GM06990 (cell line): ENCODE data around the gene S100A6.
"Not testable (repeated sequence)": the region's sequence is repeated elsewhere in the genome, so short reads cannot be mapped to it uniquely, and the experiment has no call there.

ENCODE experiments used
- DNase-seq: peaks from one replicate; pipeline ENCODE4 v3.0.0-alpha.2; 2011; ENCODE audit not compliant: insufficient read length; ENCODE audit errors: extremely low read depth
- H3K27me3 ChIP-seq: replicated peaks from 2 replicates; pipeline ENCODE4 v1.6.0; 2011; ENCODE audit warnings: low read length; ENCODE audit not compliant: control insufficient read depth, insufficient read depth
- H3K36me3 ChIP-seq: 2 replicates; pipeline ENCODE4 v1.5.1; 2011; ENCODE audit warnings: low read length; ENCODE audit not compliant: control insufficient read depth, insufficient read depth
- H3K4me3 ChIP-seq: replicated peaks from 2 replicates; pipeline ENCODE4 v1.5.1; 2011; ENCODE audit warnings: low read depth, mild to moderate bottlenecking, control low read depth, low read length
- TF ChIP-seq, protein P1 (sequence below): IDR thresholded peaks from 2 replicates; pipeline ENCODE4 v1.5.1; 2011; ENCODE audit warnings: low read length, control low read depth, mild to moderate bottlenecking, inconsistent platforms; ENCODE audit not compliant: insufficient read depth, poor library complexity, severe bottlenecking

Gene S100A6

DNA sequence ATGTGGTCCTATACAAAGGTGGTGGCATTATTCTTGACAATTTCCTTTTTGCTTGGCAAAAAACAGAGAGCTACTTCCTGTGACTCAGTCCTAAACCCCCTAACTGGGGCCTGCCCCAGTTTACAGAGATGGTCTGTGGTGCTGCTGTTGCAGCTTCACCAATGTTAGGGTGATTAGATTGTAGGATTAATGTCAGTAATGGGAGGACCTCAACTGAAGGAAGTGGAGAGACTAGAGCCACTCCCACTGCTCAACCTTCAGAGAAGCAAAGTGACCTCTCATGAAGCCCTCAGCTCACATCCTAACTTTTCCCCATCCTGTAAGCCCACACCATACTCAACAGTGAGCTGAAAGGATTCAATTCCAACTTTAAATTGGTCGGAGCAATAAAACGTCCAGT lies 3.6 kb downstream of the S100A6 start:
- no peak overlapping the region for H3K4me3 ChIP-seq
- TF ChIP-seq, protein P1, sequence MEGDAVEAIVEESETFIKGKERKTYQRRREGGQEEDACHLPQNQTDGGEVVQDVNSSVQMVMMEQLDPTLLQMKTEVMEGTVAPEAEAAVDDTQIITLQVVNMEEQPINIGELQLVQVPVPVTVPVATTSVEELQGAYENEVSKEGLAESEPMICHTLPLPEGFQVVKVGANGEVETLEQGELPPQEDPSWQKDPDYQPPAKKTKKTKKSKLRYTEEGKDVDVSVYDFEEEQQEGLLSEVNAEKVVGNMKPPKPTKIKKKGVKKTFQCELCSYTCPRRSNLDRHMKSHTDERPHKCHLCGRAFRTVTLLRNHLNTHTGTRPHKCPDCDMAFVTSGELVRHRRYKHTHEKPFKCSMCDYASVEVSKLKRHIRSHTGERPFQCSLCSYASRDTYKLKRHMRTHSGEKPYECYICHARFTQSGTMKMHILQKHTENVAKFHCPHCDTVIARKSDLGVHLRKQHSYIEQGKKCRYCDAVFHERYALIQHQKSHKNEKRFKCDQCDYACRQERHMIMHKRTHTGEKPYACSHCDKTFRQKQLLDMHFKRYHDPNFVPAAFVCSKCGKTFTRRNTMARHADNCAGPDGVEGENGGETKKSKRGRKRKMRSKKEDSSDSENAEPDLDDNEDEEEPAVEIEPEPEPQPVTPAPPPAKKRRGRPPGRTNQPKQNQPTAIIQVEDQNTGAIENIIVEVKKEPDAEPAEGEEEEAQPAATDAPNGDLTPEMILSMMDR = no peak
- H3K27me3 ChIP-seq = no peaks in the 10 kb centered on the region; the same call in 1 of the 2 replicates
- DNase-seq = no peak
- no peaks in the 10 kb centered on the region for H3K36me3 ChIP-seq

DNA sequence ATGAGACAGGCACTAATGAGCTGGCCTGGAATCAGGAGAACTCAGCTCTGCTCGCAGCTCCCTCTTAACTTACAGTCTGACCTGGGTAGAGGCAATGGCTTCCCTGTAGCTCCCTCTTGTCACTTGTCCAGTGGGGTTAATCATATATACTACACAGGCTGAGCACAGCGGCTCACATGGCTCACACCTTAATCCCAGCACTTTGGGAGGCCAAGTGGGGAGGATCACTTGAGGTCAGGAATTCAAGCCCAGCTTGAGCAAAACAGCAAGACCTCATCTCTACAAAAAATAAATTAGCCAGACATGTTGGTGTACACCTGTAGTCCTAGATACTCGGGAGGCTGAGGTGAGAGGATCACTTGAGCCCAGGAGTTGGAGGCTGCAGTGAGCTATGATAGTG lies 4.2 kb downstream of the S100A6 start:
- no peak for DNase-seq
- Histone ChIP-seq H3K36me3 (no peaks in the 10 kb centered on the region), H3K4me3 (no peak overlapping the region), H3K27me3 (no peaks in the 10 kb centered on the region; the same call in 1 of the 2 replicates)
- TF ChIP-seq, protein P1 = no peak

DNA sequence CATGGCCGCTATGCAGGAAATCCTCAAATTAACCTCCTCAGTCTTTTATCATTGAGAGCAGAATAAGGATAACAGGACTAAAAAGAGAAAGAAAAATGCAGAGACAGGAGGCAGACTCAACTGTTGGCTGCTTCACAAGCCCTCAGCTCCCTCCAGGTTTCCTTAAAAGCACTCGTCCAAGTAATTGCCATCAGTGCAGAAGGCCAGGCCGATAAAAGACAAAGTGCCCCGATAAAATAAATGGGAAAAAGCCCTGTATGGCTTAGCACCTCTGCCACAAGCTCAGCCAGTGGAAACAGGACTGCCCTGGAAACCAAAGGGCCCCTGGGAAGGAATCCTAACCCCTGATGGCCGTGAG lies 8.1 kb downstream of the S100A6 start:
- no peaks in the 10 kb centered on the region; the same call in 1 of the 2 replicates for H3K27me3 ChIP-seq
- H3K4me3 ChIP-seq = no peak overlapping the region
- TF ChIP-seq, protein P1 = no peak
- no peaks in the 10 kb centered on the region for H3K36me3 ChIP-seq
- DNase-seq = no peak

DNA sequence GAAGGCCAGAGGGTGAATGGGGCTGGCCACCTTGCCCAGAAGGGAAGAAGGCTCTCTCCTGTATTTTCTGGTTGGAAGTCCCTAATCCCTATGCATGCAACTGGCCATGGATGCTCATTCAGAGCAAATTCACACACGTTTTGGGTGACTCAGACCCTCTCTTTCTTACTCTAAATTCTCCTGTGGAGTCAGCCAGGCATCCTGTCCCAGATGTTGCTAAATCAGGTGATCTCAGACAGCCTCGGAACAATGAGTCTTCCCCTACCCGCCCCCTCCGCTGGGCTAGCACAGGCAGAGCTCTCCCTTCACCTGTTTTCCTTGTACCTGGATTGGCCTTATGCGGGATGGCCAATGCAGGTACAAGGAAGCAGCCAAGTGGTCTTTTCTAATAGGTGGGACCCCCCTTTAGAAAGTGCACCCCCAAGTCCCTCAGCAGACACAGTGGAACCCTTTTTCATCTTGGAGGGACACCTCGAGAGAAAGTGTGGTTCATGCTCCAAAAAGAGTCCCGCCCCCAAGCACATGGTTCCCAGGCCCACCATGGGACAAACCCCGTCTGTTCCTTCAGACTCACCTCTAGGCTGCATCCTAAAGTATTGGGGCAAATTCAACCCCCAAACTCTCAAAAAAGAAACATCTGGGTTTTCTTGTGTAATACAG lies 8.6 kb downstream of the S100A6 start:
- Histone ChIP-seq H3K4me3 (no peak overlapping the region), H3K27me3 (no peaks in the 10 kb centered on the region; the same call in 1 of the 2 replicates), H3K36me3 (no peaks in the 10 kb centered on the region)
- TF ChIP-seq, protein P1 = no peak
- no peak for DNase-seq

DNA sequence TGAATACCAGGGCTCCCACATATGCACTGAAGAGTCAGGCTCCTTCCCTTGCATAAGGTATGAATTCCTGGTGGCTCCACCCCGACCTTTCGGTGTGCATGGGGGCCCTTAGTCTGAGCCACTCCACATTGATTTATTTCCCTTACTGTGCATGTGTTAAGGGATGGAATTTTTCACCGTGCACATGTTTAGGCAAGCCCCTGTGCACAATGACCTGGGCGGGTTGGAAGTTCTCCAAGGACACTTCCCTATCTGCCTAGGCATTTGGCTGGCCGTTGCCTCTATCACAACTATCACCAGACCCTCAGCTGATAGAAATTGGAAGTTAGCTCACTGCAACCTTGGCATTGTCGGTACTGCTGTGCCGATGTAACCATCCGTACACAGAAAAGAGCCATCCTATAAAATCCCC lies 9.7 kb downstream of the S100A6 start:
- Histone ChIP-seq H3K36me3 (no peaks in the 10 kb centered on the region), H3K4me3 (no peak overlapping the region), H3K27me3 (no peaks in the 10 kb centered on the region)
- TF ChIP-seq, protein P1 = no peak
- no peak for DNase-seq

DNA sequence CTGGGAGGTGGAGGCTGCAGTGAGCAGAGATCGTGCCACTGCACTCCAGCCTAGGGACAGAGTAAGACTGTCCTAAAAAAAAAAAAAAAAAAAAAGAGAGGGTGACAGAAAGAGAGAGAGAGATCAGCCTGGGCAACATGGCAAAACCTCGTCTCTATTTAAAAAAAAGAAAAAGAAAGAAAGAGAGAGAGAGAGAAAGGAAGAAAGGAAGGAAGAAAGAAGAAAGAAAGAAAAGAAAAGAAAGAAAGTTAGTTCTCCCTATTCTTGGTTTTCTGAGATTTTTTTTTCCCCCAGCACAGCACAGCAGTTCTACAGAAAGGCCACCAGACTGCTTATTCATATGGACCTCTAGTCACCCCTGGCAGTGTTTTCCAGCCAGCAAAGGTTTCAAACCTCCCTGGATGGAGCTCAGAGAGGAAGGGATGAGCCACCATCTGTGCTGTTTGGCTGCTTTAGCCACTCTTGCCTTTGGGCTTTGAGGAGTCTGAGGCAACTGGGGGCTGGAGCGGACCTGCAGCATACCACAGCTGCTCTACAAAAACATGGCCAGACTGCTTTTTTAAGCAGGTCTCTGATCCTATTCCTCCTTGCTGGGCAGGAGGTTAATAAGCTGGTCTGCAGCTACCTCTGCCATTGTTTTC lies 10.6 kb downstream of the S100A6 start:
- DNase-seq = no peak
- H3K27me3 ChIP-seq = no peaks in the 10 kb centered on the region
- TF ChIP-seq, protein P1 = no peak
- H3K36me3 ChIP-seq = no peaks in the 10 kb centered on the region
- no peak overlapping the region for H3K4me3 ChIP-seq

DNA sequence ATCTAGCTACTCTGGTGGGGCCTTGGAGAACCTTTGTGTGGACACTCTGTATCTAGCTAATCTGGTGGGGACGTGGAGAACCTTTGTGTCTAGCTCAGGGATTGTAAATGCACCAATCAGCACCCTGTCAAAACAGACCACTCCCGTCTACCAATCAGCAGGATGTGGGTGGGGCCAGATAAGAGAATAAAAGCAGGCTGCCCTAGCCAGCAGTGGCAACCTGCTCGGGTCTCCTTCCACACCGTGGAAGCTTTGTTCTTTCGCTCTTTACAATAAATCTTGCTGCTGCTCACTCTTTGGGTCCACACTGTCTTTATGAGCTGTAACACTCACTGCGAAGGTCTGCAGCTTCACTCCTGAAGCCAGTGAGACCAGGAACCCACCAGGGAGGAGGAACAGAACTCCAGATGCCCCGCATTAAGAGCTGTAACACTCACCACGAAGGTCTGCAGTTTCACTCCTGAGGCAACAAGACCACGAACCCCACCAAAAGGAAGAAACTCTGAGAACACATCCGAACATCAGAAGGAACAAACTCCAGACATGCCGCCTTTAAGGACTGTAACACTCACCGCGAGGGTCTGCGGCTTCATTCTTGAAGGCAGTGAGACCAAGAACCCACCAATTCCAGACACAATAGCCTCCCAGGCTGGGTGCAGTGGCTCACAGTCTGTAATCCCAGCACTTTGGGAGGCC lies 13.3 kb downstream of the S100A6 start:
- not testable (repeated sequence) for H3K27me3 ChIP-seq, H3K4me3 ChIP-seq, H3K36me3 ChIP-seq, DNase-seq

DNA sequence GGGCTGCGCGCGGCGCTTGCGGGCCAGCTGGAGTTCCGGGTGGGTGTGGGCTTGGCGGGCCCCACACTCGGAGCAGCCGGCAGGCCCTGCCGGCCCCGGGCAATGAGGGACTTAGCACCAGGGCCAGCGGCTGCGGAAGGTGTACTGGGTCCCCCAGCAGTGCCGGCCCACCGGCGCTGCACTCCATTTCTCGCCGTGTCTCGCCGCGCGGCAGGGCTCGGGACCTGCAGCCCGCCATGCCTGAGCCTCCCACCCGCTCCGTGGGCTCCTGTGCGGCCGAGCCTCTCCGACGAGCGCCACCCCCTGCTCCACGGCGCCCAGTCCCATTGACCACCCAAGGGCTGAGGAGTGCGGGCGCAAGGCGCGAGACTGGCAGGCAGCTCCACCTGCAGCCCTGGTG lies 14.0 kb downstream of the S100A6 start:
- not testable (repeated sequence) for H3K27me3 ChIP-seq, DNase-seq, H3K4me3 ChIP-seq, H3K36me3 ChIP-seq
